Kidney tubule cell (primary cell): Measurements from ENCODE around the gene PRKRIP1.
"Not testable (repeated sequence)": the region's sequence is repeated elsewhere in the genome, so short reads cannot be mapped to it uniquely, and the experiment has no call there.

Experiments used
- DNase-seq: peaks from one replicate; pipeline ENCODE4 v3.0.0-alpha.2; 2018; ENCODE audit warnings: low spot score

Gene PRKRIP1

DNA sequence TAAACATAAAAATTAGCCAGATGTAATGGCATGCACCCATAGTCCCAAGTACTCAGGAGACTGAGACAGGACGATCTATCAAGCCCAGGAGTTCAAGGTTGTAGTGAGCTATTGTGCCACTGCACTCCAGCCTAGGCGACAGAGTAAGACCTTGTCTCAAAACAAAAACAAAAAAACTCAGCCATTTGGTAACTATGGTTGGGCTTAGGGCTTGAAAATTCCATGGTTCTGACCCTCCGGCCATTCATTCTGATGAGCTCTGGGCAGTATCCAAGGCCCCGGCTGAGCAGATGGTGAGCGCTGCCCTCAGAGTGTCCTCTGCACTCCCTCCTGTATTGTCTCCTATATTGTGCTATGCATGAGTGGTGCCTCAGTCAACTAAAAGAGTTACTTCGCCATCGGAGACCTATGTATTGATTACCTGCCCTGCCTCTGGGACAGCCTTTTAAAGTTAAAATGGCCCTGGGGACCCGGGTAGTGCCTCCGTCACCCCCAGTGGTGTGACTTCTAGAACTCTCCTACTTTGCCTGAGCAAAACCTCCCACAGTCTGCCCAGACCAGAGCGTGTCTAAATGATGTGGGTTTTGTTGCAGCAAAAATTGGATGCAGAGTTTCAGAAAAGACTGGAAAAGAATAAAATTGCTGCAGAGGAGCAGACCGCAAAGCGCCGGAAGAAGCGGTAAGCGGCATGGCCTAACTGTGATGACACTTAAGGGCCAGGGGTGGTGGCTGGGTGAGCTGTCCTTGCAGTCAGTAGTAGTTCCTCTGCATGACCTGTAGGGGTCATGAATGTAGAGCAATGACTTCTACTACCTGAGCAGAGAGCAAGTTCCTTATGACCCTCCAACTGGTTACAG, 8.1 kb downstream of the PRKRIP1 start:
- DNase-seq: peak; percentile 80

DNA sequence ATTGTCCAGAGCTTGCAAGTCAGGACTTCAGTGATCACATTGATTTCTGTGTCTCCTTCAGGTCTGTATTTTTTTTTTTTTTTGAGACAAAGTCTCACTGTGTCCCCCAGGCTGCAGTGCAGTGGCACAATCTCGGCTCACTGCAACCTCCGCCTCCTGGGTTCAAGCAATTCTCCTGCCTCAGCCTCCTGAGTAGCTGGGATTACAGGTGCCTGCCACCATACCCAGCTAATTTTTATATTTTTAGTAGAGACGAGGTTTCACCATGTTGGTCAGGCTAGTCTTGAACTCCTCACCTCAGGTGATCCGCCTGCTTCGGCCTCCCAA, 8.7 kb downstream of the PRKRIP1 start:
- DNase-seq: not testable (repeated sequence)

DNA sequence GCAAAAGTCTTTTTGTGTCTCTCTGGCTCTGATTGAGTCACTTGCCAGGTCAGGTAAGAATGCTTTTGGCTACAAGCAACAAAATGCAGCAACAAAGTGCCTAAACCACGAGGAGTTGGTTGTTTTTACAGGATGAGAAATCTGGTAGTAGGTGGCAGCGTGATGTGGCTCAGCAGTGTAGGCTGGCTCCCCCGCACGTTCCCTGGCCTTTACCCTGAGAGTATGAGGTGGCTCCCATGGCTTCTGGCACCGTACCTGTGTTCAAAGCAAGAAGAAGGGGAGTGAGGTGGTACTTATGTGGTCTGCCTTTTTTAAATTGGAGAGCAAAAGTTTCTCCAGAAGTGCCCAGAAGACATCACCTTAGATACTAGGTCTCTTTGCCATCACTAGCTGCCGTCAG, 11.7 kb downstream of the PRKRIP1 start:
- peak; percentile 3 for DNase-seq

DNA sequence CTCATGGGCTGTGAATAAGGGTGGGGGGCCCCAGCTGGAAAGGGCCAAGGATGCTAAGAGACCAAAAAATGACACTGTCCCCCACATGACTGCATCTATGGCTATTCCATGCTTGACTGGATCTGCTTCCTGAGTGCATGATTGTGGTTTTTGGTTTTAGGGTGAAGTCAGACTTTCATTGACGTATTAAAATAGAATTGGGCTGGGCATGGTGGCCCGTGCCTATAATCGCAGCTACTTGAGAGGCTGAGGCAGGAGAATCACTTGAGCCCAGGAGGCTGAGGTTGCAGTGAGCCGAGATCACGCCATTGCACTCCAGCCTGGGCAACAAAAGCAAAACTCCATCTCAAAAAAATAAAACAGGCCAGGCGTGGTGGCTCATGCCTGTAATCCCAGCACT, 12.4 kb downstream of the PRKRIP1 start:
- peak; percentile 61 for DNase-seq

DNA sequence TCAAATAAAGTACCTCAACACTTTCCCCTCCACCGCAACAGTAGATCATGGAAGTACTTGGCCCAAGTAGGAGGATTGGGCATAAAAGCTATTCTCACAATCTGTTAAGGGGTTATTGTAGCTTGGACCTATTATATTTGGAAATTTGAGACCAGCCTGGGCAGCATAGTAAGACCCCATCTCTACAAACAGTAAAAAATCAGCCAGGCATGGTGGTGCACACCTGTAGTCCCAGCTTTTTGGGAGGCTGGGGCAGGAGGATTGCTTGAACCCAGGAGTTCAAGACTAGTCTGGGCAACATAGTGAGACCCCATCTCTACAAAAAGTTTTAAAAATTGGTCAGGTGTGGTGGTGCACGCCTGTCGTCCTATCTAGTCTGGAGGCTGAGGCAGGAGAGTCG, 13.2 kb downstream of the PRKRIP1 start:
- no peak for DNase-seq

DNA sequence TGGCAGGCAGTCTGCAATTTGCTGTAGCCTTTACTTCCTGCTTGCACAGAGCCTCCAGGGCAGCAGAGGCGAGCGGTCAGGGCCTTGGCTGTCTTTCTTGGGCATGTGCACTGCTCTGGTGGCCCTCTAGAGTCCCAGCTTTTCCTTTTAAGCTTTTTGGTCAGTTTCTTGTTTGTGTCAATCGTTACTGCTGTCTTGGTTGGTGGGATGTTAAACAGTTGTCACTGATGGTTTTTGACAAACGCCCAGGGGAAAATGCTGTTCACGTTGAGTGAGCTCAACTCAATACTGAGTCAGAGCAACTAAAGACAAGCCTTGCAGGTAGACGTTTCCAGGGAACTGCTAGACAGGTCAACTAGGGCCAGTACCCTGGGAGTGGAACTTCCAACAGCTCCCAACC, 14.0 kb downstream of the PRKRIP1 start:
- peak; percentile 29 for DNase-seq

DNA sequence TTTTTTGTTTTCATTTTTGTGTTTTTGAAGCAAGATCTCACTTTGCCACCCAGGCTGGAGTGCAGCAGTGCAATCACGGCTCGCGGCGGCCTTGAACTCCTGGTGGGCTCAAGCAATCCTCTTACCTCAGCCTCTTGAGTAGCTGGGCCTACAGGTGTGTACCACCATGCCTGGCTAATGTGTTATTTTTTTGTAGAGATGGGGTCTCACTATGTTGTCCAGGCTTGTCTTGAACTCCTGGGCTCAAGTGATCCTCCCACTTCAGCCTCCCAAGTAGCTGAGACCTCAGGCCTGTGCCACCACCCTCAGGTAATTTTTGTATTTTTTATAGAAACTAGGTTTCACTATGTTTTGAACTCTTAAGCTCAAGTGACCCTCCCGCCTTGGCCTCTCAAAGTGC, 14.8 kb downstream of the PRKRIP1 start:
- no peak for DNase-seq

DNA sequence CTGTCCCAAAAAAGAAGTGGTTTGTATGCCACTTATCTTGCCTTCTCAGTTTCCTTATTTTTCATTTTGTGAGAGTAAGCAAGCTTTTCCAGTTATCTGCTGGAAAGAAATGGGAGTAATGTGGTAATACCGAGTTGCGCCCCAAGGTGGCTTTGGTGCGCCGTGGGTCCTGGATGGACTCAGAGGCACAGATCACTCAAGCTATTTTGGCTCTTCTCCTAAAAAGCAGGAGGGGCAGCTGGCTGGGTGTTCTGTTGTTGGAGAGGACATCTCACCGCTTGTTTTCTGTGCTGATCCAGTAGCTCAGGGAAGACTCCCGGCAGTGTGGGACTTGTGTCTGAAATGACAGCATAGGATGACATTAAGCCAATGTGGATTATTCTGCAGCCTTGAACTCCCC, 16.4 kb downstream of the PRKRIP1 start:
- peak; percentile 15 for DNase-seq

DNA sequence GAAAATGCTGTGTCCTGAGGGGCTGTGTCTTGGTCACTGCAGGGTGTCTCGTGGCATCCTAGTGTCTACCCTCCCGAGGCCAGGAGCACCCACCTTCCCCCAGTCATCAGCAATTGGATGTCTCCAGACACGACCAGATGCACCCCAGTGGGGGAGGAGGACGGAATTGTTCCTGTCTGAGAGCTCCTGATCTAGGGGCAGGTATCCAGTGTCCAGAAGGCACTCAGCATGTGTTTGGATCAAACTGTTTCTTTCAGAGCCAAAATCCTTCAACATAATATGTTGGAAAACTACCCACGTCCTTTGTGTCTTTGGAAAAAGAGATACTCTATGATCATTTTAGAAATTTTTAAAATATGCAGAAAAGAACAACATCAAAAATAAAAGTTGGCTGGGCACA, 16.9 kb downstream of the PRKRIP1 start:
- no peak for DNase-seq

DNA sequence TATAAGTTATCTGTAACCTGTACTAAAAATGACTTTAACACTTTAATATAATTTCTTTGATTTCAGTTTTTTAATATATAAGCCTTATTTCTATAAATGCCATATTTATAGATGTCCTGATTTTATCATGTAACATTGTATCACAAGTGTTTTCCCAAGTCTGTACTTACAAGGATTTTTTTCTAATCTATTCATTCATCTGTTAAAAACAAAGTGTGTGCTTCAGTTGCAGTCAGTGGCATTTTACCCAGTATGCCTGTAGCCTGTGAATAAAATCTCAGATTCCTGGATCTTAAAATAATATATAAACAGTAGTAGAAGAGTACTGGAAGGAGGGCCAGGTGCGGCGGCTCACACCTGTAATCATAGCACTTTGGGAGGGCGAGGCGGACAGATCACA, 17.4 kb downstream of the PRKRIP1 start:
- no peak for DNase-seq

DNA sequence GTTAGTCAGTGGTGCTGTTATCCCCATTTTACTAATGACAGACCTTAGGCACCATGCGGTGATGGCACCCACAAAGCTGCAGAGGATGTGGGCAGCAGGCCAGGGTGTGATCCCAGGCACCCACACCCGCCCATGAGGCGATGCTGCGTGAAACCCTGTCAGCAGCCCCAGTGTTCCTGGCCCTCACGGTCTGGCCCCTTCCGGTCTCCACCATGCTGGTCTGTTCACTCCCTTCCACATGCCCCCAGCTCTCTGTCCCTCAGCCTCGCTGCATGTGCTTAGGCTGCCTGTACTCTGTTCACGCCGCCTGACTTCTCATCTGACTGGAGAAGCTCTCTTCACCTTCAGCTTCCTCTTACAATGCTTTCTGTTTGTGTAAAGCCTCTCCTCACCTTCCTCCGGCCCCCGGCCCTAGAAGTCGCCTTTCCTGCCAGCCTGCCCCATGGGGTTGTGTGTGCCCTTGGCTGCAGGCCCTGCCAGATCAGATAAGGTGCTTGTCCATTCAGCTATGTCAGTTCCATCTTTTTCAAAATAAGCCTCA, 19.6 kb downstream of the PRKRIP1 start:
- no peak for DNase-seq

DNA sequence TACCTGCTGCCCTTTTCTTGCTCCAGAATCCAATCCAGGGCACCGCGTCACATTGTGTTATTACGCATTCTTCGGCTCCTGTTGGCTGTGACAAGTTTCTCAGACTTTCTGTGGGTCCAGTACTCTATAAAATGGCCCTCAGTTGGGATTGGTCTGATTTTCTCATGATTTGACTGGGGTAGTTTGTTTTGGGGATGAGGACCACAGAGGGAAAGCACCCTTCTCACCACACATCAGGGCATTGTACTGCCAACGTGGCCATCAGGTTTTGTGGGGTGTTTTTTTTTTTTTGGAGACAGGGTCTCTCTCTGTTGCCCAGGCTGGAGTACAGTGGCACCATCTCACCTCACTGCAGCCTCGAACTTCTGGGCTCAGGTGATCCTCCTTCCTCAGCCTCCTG, 20.2 kb downstream of the PRKRIP1 start:
- no peak for DNase-seq

DNA sequence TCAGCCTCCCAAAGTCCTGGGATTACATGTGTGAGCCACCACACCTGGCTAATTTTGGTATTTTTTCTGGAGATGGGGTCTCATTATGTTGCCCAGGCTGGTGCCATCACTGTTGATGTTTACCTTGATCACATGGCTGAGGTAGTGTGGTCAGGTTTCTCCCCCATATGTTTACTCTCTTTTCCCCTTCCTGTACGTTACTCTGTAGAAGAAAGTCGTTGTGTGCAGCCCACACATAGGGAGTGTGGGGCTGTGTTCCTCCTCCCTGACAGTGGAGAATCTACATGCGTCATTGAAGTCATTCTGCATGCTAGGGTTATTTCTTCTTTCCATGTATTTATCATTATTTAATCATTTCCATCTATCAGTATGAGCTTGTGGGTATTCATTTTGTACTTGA, 20.9 kb downstream of the PRKRIP1 start:
- no peak for DNase-seq

DNA sequence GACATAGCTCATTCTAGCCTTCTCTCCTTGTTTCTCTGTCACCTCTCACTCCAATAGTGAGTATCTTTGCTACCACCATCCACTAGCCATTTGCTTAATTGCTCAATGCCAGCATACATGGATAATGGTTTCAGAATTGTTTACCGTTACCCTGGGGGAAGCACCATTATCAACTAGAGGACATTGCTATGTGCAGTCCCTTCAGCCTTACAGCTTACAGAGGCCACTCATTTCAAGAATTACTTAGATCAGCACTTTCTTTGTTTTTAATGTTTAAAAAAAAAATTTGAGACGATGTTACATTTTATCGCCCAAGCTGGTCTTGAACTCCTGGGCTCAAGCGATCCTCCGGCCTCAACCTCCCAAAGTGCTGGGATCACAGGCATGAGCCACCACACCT, 22.4 kb downstream of the PRKRIP1 start:
- DNase-seq: no peak

DNA sequence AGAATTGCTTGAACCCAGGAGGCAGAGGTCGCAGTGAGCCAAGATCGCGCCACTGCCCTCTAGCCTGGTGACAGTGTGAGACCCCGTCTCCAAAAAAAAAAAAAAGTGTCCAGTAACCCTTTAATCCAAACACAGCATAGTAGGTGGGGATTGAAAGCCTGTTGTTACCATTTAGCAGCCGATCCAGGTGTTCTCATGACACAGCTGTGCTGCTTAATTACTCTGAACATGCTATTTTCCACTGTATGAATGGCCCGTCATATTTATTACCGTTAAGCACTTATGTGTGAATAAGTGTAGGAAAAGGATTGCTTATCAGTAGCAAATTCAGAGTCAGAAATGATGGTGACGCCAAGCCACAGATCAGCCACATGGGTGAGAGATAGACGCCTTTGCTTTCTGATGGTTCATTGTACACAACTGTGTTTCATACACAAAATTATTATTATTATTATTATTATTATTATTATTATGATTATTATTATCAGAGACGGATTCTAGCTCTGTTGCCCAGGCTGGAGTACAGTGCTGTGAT, 25.6 kb downstream of the PRKRIP1 start:
- DNase-seq: no peak

DNA sequence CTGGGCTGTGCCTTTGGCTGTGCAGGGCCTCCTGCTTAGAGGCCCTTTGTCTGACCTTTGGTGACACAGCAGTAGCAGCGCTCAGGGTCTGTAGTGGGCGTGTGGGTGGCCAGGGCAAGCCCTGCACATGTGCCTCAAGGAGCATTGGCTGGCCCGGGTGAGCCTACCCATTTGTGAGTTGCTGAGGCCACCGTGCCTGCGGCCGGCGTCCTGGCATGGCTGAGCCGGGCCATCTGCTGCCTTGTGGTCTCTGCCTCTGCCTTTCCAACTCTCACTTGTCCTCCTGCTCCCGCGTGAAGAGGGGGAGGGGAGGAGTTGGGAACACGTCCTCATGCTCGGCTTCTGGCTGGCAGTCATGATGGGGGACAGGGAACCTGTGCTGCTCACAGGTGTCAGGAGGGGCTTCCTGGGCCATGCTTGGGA, 28.0 kb downstream of the PRKRIP1 start:
- DNase-seq: no peak

DNA sequence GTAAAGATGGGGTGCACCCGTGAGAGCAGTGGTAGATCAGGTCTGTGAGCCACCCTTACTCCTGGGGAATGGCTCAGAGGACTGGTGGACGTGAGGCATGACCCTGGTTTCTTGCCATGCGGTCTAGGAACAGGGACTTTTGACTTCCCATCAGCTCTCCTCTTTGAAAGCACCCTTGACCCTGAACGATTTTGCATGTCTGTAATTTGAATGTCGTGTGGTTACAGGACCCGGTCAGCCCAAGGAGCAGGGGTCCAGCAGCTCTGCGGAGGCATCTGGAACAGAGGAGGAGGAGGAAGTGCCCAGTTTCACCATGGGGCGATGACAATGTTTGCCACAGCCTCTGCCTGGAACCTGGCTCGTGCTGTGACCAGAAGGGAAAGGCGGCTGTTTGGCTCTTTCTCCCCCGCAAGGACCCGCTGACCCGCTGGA, 28.6 kb downstream of the PRKRIP1 start:
- DNase-seq: no peak

DNA sequence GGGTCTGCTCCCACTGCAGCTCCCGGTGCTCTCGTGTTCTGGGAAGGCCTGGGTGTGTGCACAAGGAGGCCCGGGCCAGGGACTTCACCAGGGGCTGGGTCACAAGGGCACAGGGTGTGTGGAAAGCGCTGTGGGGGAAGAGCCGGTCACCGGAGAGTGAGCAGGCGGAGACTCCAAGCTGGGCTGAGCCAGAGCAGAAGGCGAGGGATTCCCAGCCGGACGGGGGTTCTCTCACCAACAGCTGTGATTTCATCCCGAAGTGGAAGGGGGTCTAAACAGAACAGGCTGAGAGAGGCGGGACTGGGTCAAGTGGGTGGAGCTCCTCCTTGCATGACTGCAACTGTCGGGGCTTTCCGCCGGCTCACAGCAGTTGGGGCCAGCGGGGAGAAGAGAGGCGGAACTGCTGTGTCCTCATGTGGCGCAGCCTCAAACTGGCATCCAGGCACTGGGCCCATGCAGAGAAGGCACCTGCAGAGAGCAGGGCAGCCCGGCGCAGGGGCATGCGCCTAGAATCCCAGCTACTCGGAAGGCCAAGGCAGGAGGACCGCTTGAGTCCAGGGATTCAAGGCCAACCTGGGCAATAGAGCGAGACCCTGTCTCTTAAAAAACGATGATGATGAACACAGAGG, 29.6 kb downstream of the PRKRIP1 start:
- DNase-seq: peak; percentile 37

DNA sequence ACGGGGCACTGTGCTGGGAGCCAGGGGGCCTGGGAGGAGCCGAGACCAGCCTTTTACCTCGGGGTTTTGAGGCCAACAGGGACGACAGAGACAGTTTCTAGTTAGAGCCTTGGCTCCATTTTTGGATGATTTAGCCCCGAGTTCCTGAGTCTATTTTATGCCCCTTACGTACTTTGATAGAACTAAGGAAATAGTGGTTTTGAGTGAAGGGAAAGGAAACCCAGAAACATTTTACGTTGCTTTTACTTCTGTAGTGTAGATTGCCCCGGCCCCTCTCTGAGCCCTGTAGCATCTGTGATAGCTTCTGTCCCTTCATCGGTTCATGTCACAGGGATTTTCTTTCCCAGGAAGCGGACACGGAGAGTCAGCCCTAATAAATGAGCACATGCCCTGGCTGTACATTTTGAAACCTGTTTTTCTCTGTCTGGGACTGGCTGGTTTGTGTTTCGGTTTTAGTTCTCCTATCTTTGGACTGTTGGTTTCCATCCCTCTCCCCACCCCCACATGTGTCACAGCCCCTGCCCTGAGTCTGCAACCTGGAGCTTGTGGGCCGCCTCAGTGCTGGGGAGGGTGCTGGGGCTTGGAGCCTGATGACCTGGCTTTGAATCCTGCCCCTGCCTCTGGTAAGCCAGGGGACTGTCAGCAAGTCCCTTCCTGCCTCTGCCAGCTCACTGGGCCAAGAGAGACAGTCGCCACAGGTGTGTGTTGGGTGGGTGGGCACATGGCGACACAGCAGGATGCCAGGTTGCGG, 30.3 kb downstream of the PRKRIP1 start:
- DNase-seq: no peak

DNA sequence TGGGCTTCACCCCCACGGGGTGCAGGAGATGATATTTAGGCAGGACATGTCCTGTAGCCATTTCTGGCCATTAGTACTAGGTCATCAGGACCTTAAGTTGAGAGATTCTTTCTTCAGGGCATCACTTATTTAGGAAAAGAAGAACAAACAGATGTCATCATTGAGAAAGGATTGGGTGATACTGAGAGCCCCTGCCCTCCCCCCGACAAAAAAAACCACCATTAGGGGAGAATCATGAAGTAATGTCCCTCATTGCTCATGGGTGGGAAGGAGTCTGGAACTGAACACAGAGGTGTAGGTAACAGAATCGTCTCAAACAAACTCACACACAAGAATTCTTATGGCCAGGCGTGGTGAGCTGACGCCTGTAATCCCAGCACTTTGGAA, 30.8 kb downstream of the PRKRIP1 start:
- no peak for DNase-seq

DNA sequence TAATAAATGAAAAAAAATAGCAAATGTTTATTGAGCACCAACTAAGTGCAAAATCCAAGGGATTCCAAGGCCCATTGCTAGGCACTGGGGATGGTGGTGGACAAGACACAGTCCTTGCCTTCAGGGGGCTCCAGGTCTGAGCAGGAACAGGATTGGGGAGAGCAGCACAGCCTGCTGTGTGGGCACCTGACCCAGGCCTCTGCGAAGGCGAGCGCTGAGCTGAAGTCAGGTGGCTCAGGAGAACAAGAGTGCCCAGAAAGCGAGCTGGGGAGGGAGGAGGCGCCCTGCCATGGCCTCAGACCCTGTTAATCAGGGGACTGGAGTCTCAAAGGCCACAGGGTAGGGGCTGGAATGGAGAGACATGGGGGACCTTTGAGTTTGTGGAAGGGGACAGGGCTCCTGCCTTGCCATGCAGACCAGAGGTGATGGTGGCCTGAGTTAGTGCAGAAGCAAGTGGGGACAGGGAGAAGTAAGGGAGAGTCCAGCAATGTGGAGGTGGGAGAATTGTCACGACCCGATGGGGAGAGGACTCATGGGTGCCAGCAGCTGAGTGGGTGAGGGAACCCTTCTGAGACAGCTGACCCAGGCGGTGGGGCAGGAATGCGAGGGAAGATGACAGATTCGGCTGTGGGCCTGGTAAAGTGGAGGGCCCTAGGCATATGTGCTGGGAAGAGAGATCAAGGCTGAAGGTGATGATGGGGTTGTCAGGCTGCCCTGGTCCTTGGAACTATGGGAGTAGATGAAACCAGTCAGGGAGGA, 33.2 kb downstream of the PRKRIP1 start:
- no peak for DNase-seq
